B cell (primary cell): ENCODE results near the gene SDK1.

ENCODE experiments used
- EZH2 ChIP-seq: IDR thresholded peaks from 2 replicates; pipeline ENCODE4 v1.6.1; 2012; ENCODE audit warnings: borderline replicate concordance, low read depth, mild to moderate bottlenecking, moderate library complexity, low read length; ENCODE audit not compliant: insufficient read depth, poor library complexity, severe bottlenecking
- TF ChIP-seq, protein P1 (sequence below): fragments of 200-600 bp; IDR thresholded peaks from one replicate; pipeline ENCODE4 v1.8.0; 2022; ENCODE audit warnings: antibody characterized with exemption, mild to moderate bottlenecking

- TF ChIP-seq, protein P1, sequence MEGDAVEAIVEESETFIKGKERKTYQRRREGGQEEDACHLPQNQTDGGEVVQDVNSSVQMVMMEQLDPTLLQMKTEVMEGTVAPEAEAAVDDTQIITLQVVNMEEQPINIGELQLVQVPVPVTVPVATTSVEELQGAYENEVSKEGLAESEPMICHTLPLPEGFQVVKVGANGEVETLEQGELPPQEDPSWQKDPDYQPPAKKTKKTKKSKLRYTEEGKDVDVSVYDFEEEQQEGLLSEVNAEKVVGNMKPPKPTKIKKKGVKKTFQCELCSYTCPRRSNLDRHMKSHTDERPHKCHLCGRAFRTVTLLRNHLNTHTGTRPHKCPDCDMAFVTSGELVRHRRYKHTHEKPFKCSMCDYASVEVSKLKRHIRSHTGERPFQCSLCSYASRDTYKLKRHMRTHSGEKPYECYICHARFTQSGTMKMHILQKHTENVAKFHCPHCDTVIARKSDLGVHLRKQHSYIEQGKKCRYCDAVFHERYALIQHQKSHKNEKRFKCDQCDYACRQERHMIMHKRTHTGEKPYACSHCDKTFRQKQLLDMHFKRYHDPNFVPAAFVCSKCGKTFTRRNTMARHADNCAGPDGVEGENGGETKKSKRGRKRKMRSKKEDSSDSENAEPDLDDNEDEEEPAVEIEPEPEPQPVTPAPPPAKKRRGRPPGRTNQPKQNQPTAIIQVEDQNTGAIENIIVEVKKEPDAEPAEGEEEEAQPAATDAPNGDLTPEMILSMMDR, result no peak
- no peak for TF ChIP-seq EZH2
Observed at GRCh38 chr7:3780525-3780924, 479.5 kb downstream of the SDK1 start.
